Measurements from ENCODE around the gene MYO9B. TPM values are rescaled to one million over a fixed set of nuclear protein-coding genes. Genes with fewer than 3 reads are reported as not detected.
"Not testable (repeated sequence)": the region's sequence is repeated elsewhere in the genome, so short reads cannot be mapped to it uniquely, and the experiment has no call there.

Gene MYO9B
- total RNA-seq, 1 experiment from 2014 or later, result 63.4 TPM

DNA sequence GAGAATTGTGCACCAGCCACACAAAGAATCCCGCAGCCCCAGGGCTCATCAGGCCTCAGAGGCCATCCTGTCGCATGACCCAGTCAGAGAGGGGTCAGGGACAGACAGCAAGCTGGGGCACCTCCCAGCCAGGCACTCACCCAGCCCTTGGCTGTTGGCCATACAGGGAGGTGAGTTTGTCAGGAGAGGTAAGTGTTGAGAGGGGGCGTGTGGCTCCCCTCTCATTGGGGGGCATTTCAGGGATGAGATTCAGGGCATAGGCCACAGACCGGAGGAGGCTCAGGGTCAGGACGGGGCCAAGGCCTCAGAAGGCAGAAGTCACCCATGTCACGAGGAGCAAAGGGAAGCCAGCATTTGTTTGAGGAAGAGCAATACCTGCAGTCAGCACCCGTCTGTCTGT is 37.1 kb downstream of the MYO9B start:
- no peak for DNase-seq (ENCODE audit: low spot score)

DNA sequence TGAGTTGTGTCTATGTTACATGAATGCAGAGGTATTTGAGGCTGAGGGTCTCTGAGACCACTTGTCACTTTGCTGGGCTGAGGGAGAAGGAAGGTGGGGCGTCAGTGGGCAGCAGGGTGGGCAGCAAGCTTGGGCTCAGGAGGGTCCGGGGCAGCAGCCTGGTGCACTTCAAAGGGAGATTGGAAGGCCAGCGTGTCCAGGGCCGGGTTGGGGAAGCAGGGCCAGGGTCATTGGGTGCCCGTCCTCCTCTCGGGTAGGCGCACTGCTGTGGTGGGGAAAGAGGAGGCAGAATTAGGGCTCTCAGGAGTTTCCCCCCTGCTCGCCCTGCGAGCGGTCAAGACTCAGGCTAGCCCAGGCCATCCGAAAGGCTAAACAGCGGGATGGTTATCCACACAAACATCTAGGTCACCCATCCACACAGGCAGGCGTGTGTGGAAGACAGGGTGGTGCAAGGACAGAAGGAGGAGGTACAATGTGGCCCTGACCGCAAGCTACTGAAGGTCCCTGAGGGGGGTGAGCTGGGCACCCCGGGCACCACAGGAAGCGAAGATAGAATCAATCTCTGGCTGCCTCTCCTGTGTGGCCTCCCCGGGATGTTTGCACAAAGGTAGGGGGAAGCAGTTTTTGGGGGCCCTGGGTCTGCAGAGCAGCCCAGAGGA is 37.7 kb downstream of the MYO9B start:
- DNase-seq (ENCODE audit: low spot score), result no peak

GRCh38 chr19:17114414-17114831 is 38.8 kb downstream of the MYO9B start:
- no peak for DNase-seq (ENCODE audit: low spot score)

DNA sequence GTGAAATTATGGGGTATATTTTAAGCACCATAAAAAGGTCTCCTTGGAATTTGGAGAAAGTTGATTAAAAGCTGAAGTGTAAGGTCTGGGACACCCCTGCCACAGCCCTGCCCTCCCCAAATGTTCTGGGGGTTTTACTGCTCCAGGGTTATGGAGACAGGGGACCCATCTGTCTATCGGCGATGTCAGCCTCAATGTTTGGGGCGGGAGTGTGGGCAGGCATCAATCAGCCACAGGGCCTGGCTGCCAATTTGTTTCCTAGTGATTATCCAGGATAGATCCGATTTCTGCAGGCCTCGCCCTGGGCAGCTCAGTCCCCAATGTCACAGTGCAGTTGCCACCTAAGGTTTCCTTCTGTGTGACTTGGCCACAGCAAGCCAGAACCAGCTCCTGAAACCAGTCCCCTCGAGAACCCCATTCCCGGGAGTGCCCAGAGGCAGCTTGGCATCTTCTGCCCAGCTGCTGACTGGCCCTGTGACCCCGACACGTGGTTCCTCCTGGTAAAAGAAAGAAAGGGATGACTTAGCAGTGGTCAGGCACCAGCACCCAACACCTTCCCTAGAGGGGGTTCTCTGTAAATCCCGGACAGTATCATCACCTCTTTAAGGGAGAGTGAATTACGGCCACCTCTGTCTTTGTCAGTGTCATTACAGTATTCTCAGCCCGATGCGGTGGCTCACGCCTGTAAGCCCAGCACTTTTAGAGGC is 41.6 kb downstream of the MYO9B start:
- DNase-seq (ENCODE audit: low spot score), result no peak

DNA sequence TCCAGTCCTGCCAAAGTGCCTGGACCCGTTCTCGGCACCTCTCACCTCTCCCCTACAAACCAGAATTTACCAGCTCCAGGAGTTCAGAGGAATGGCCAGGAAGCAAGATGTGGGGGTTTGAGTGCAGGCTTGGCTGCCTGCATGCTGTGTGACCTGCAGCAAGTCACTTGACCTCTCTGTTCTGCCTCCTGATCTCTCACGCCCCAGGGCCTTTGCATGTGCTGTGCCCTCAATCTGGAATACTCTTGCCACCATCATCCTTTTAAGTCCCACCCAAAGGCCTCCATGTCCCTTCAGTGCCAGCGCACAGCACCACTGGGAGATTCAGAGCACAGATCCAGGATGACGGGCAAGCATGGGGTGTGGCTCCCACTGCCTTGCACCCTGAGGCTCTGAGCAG is 43.4 kb downstream of the MYO9B start:
- no peak for DNase-seq (ENCODE audit: low spot score)

GRCh38 chr19:17121736-17122293 is 46.2 kb downstream of the MYO9B start:
- DNase-seq (ENCODE audit: low spot score), result no peak

DNA sequence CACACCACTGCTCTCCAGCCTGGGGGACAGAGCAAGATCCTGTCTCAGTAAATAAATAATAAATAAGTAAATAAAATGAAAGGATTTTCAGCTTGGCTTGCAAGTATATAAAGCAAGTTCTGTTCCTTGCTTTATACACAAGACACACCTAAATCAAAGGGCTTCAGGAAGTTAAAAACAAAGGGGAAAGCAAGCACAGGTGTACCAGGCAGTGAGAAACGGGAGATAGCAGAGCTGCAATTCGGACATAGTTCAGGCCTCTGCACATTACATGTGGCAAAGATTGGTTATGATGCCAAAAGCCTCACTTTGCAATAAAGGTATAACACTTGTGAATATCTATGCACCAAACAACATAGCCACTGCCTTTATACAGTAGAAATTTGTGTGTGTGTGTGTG is 47.5 kb downstream of the MYO9B start:
- no peak for DNase-seq (ENCODE audit: low spot score)

GRCh38 chr19:17124025-17124424 is 48.4 kb downstream of the MYO9B start:
- no peak for DNase-seq (ENCODE audit: low spot score)

DNA sequence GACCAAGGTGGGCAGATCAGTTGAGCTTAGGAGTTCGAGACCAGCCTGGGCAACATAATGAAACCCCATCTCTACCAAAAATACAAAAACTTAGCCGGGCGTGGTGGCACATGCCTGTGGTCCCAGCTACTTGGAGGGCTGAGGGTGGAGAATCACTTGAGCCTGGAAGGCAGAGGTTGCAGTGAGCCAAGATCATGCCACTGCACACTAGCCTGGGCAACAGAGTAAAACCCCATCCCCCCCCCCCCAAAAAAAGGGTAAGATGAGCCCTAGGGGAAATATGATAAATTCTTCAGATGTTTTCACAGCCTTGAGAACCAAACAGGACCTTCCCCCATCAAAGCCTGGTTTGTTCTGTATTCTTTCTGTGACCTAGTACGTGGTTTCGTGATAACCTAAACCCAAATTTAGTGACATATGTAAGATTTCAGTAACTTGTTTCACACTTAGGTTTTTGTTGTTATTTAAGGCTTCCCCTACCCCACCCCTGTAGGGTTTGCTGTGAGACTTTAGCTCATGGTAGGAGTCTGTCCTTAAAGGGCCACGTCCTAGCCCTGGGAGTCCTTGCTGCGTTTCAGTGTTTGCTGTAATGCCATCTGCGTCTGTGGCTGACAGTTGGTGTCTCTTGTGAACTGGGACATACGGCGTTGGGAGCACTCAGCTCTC is 49.6 kb downstream of the MYO9B start:
- no peak for DNase-seq (ENCODE audit: low spot score)

- no peak for DNase-seq (ENCODE audit: low spot score)
These were observed 50.4 kb downstream of the MYO9B start for GRCh38 chr19:17125728-17126677.

DNA sequence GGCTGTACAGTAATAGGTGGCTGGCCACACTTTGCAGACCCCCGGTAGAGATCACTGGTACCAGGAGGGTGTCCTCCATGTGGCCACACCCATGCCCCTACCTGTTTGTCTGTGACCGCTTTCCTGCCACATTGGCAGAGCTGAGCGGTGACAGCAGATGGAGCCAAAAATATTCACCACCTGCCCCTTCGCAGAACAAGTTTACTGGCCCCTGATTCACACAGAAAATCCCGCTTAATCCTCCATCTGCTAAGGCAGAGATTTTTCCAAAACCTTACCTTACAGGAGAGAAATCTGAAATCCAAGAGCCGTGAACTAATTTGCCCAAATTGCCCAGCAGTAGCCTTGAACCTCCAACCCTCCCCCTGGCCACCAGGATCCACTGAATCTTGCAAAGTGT is 52.1 kb downstream of the MYO9B start:
- DNase-seq (ENCODE audit: low spot score), result no peak

GRCh38 chr19:17128403-17128802 is 52.8 kb downstream of the MYO9B start:
- no peak for DNase-seq (ENCODE audit: low spot score)

DNA sequence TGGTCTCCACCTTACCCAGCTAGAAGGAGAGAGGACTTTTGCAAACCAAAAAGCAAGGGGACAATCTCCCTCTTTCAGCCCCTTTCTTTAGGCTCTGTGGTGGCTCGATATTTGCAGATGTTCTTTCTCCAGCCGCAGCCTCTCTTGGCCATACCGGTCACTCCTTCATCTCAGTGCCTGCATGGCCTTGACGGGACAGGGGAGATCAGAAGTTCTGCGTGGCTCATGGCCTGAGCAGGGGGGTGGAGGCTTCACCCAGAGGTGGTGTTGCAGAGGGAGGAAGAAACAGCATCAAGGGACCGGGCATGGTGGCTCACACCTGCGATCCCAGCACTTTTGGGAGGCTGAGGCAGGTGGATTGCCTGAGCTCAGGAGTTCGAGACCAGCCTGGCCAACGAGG is 53.2 kb downstream of the MYO9B start:
- no peak for DNase-seq (ENCODE audit: low spot score)

DNA sequence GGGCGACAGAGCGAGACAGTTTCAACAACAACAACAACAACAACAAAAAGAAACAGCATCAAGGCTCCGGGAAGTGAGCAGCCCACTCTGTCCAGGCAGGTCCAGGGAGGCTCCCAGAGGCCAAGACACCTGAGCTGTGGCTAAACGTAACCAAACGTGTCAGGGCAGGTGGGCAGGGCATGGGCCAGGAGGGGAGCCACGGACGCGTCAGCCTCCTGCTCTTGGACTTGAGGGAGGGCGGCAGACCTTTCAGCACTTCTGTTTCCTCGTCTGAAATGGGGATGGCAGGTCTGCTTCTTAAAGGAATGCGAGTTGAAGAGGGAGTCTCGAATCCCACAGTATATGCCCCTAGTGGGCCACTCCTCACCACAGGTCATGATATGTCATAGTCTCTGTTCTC is 53.8 kb downstream of the MYO9B start:
- DNase-seq (ENCODE audit: low spot score), result no peak

GRCh38 chr19:17135001-17135853 is 59.6 kb downstream of the MYO9B start:
- DNase-seq (ENCODE audit: low spot score), result peak; percentile 79

DNA sequence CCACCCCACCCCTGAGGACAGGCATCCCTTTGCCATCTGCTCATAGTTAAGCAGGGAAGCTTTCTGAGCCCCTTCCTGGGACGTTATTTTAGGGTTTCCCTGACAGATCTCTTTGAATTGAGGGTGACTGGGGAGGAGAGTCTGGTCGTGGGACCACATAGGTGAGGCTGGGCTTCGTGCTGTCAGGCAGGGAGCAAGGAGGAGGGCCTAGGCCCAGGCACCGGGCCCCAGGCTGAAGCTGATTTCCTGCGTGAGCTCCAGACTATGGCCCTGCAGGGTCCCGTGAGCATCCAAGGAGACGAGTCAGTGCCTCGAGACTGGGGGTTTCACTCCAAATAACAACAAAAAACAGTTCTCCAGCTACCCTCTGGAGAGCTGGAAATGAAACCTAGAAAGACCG is 60.4 kb downstream of the MYO9B start:
- DNase-seq (ENCODE audit: low spot score), result no peak

DNA sequence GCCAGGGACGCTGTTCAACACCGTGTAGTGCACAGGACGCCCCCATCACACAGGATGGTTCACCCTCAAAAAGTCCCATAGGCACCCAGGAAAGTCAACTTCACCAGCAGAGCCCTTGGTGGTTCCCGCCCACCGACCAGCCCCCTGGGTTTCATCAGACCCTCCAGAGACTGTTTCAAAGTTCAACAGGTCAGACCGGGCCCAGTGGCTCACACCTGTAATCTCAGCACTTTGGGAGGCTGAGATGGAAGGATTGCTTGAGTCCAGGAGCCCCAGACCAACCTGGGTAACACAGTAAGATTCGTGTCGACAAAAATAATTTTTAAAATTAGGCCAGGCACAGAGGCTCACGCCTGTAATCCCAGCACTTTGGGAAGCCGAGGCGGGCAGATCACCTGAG is 61.0 kb downstream of the MYO9B start:
- DNase-seq (ENCODE audit: low spot score), result no peak

GRCh38 chr19:17137417-17137816 is 61.8 kb downstream of the MYO9B start:
- no peak for DNase-seq (ENCODE audit: low spot score)

DNA sequence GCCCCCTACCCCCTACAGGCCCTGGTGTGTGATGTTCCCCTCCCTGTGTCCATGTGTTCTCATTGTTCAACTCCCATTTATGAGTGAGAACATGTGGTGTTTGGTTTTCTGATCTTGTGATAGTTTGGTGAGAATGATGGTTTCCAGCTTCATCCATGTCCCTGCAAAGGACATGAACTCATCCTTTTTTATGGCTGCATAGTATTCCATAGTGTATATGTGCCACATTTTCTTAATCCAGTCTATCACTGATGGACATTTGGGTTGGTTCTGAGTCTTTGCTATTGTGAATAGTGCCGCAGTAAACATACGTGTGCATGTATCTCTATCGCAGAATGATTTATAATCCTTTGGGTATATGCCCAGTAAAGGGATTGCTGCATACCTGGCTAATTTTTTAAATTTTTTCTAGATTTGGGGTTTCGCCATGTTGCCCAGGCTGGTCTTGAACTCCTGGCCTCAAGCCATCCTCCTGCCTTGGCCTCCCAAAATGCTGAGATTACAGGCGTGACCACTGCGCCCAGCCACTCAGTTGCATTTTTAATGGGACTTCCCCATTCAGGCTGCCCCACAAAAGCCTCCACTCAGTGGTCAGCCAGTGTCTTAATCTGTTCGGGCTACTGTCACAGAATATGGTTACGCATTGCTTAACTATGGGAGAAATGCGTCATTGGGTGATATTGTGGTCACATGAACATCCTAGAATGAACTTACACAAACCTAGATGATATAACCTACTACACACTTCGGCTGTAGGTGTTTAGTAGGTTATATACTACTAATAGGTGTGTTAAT is 62.7 kb downstream of the MYO9B start:
- not testable (repeated sequence) for DNase-seq (ENCODE audit: low spot score)

Data from HT-29 (cell line).